ENCODE data around the gene DDX24. TPM values are rescaled to one million over a fixed set of nuclear protein-coding genes. Genes with fewer than 3 reads are reported as not detected.

DDX24 gene
- total RNA-seq, 2 experiments from 2014 or later: 273 to 292 TPM

GRCh38 chr14:94024549-94024948, 56.5 kb downstream of the DDX24 start:
- ChIA-PET CTCF (interaction anchor here (0.9 to 4.6 kb wide), 2 partner anchors 48 to 84 kb away, joined by 3 to 22 read pairs; partner anchors contain the start of gene ASB2), POLR2A (no interaction called here)

- CTCF ChIA-PET: interaction anchor here (3.6 kb wide), 1 partner anchor 82 kb away, joined by 14 read pairs; no protein-coding TSS in a partner anchor
- POLR2A ChIA-PET: interaction anchor here (1.9 kb wide), 1 partner anchor 63 kb away, joined by 4 read pairs; no protein-coding TSS in a partner anchor
Observed at GRCh38 chr14:94022532-94023411, 58.2 kb downstream of the DDX24 start.

- ChIA-PET POLR2A (interaction anchor here (1.9 kb wide), 1 partner anchor 62 kb away, joined by 4 read pairs; no protein-coding TSS in a partner anchor), CTCF (interaction anchor here (0.6 to 3.6 kb wide), 7 partner anchors 8 to 86 kb away, joined by 3 to 14 read pairs (median 4); partner anchors contain the start of gene ASB2)
Observed at GRCh38 chr14:94021416-94022157, 59.4 kb downstream of the DDX24 start.

- POLR2A ChIA-PET: no interaction called here
- CTCF ChIA-PET: interaction anchor here (0.6 to 3.6 kb wide), 6 partner anchors 8 to 81 kb away, joined by 3 to 14 read pairs (median 4); partner anchors contain the start of gene ASB2
Observed at GRCh38 chr14:94021001-94021400, 60.0 kb downstream of the DDX24 start.

GRCh38 chr14:94020267-94020666, 60.7 kb downstream of the DDX24 start:
- POLR2A ChIA-PET: no interaction called here

GRCh38 chr14:94019329-94019728, 61.7 kb downstream of the DDX24 start:
- CTCF ChIA-PET: no interaction called here
- POLR2A ChIA-PET: no interaction called here

More at GRCh38 chr14:94020267-94020666, 60.7 kb downstream of the DDX24 start:
- CTCF ChIA-PET: interaction anchor here (1.3 to 3.6 kb wide), 4 partner anchors 9 to 80 kb away, joined by 3 to 14 read pairs (median 4); no protein-coding TSS in a partner anchor

GRCh38 chr14:94018308-94018707, 62.7 kb downstream of the DDX24 start:
- POLR2A ChIA-PET: no interaction called here
- CTCF ChIA-PET: no interaction called here

- POLR2A ChIA-PET: interaction anchor here (0.9 kb wide), 1 partner anchor 14 kb away, joined by 3 read pairs; no protein-coding TSS in a partner anchor
Observed at GRCh38 chr14:94016446-94016976, 64.5 kb downstream of the DDX24 start.

GRCh38 chr14:94015223-94015622, 65.8 kb downstream of the DDX24 start:
- CTCF ChIA-PET: interaction anchor here (0.6 to 2.6 kb wide), 2 partner anchors 75 to 895 kb away, joined by 3 to 11 read pairs; no protein-coding TSS in a partner anchor
- POLR2A ChIA-PET: no interaction called here

More at GRCh38 chr14:94016446-94016976, 64.5 kb downstream of the DDX24 start:
- CTCF ChIA-PET: interaction anchor here (2.6 kb wide), 1 partner anchor 77 kb away, joined by 11 read pairs; no protein-coding TSS in a partner anchor

- POLR2A ChIA-PET: no interaction called here
- CTCF ChIA-PET: interaction anchor here (1.0 kb wide), 1 partner anchor 135 kb away, joined by 4 read pairs; no protein-coding TSS in a partner anchor
Observed at GRCh38 chr14:94014382-94014781, 66.6 kb downstream of the DDX24 start.

GRCh38 chr14:94011795-94012194, 69.2 kb downstream of the DDX24 start:
- POLR2A ChIA-PET: interaction anchor here (0.8 kb wide), 1 partner anchor 32 kb away, joined by 3 read pairs; no protein-coding TSS in a partner anchor

GRCh38 chr14:94010625-94011024, 70.4 kb downstream of the DDX24 start:
- CTCF ChIA-PET: interaction anchor here (0.9 to 2.1 kb wide), 3 partner anchors 9 to 126 kb away, joined by 3 to 6 read pairs (median 6); no protein-coding TSS in a partner anchor
- POLR2A ChIA-PET: no interaction called here

More at GRCh38 chr14:94011795-94012194, 69.2 kb downstream of the DDX24 start:
- CTCF ChIA-PET: interaction anchor here (1.8 to 2.1 kb wide), 2 partner anchors 72 to 125 kb away, joined by 6 read pairs; no protein-coding TSS in a partner anchor

GRCh38 chr14:94009767-94010166, 71.2 kb downstream of the DDX24 start:
- CTCF ChIA-PET: interaction anchor here (0.6 to 1.9 kb wide), 3 partner anchors 70 to 127 kb away, joined by 3 to 7 read pairs (median 3); partner anchors contain the start of gene IFI27L2

GRCh38 chr14:94008234-94008633, 72.8 kb downstream of the DDX24 start:
- ChIA-PET POLR2A (no interaction called here), CTCF (interaction anchor here (1.9 kb wide), 1 partner anchor 69 kb away, joined by 7 read pairs; no protein-coding TSS in a partner anchor)

More at GRCh38 chr14:94009767-94010166, 71.2 kb downstream of the DDX24 start:
- POLR2A ChIA-PET: no interaction called here

GRCh38 chr14:94005324-94006073, 75.5 kb downstream of the DDX24 start:
- POLR2A ChIA-PET: no interaction called here
- CTCF ChIA-PET: interaction anchor here (0.9 to 2.6 kb wide), 6 partner anchors 9 to 66 kb away, joined by 3 to 33 read pairs (median 4); partner anchors contain the start of gene OTUB2

GRCh38 chr14:94004015-94004414, 77.0 kb downstream of the DDX24 start:
- ChIA-PET POLR2A (no interaction called here), CTCF (interaction anchor here (1.3 to 2.6 kb wide), 5 partner anchors 21 to 65 kb away, joined by 3 to 33 read pairs (median 4); no protein-coding TSS in a partner anchor)

- ChIA-PET POLR2A (no interaction called here), CTCF (interaction anchor here (1.2 to 2.6 kb wide), 4 partner anchors 20 to 64 kb away, joined by 4 to 33 read pairs (median 4); no protein-coding TSS in a partner anchor)
Observed at GRCh38 chr14:94003397-94003796, 77.6 kb downstream of the DDX24 start.

Data from activated CD8-positive, alpha-beta memory T cell treated with anti-CD3 and anti-CD28 coated beads for 36 hours (primary cell).